K562 (cell line): ENCODE measurements around the gene PPIL6. TPM values are rescaled to one million over a fixed set of nuclear protein-coding genes. Genes with fewer than 3 reads are reported as not detected.

Experiments
- ATF6 ChIP-seq: sonication (generic); formaldehyde crosslinking; IDR thresholded peaks from 2 replicates; pipeline ENCODE4 v1.4.0; 2020; ENCODE audit warnings: mild to moderate bottlenecking, missing genetic modification reagents
- BMI1 ChIP-seq: fragments of 150-350 bp; IDR thresholded peaks from 2 replicates; pipeline ENCODE4 v1.6.1; 2014; ENCODE audit warnings: low read length
- CBFA2T2 ChIP-seq: fragments of 450-650 bp; conservative IDR thresholded peaks from 2 replicates; pipeline ENCODE4 v1.6.1; 2017; ENCODE audit warnings: mild to moderate bottlenecking
- CHD2 ChIP-seq: IDR thresholded peaks from 2 replicates; pipeline ENCODE4 v1.6.1; 2011; ENCODE audit warnings: low read depth, low read length
- FOXM1 ChIP-seq, 2 experiments: fragments of 450-650 bp in 1 of 2; sonication (generic) in 1 of 2; formaldehyde crosslinking in 1 of 2; IDR thresholded peaks; 2 replicates each; pipeline versions ENCODE4 v1.6.1 to v1.9.0; 2017 to 2022; ENCODE audit warnings: low read depth in 2 of 2, mild to moderate bottlenecking in 2 of 2, missing genetic modification reagents in 1 of 2, moderate library complexity in 1 of 2
- GATA2 ChIP-seq: sonication (generic); formaldehyde crosslinking; IDR thresholded peaks from 2 replicates; pipeline ENCODE4 v1.4.0; 2020; ENCODE audit warnings: mild to moderate bottlenecking, missing genetic modification reagents
- GATAD2A ChIP-seq: fragments of 450-650 bp; IDR thresholded peaks from 2 replicates; pipeline ENCODE4 v1.6.1; 2017
- HBP1 ChIP-seq: fragments of 450-650 bp; formaldehyde crosslinking; IDR thresholded peaks from 2 replicates; pipeline ENCODE4 v1.4.0; 2022; ENCODE audit warnings: missing genetic modification characterization
- JUNB ChIP-seq: fragments of 450-650 bp; formaldehyde crosslinking; conservative IDR thresholded peaks from 2 replicates; pipeline ENCODE4 v1.4.0; 2020; ENCODE audit warnings: mild to moderate bottlenecking
- KDM2B ChIP-seq: fragments of 250-450 bp; sonication (Bioruptor Pico); IDR thresholded peaks from 2 replicates; pipeline ENCODE4 v1.8.0; 2021; ENCODE audit warnings: mild to moderate bottlenecking, moderate library complexity
- KLF16 ChIP-seq: IDR thresholded peaks from 2 replicates; pipeline ENCODE4 v1.6.1; 2016; ENCODE audit warnings: antibody characterized with exemption
- MAX ChIP-seq: sonication (generic); formaldehyde crosslinking; IDR thresholded peaks from 2 replicates; pipeline ENCODE4 v1.9.0; 2022; ENCODE audit warnings: mild to moderate bottlenecking, missing genetic modification reagents
- MYC ChIP-seq, 2 experiments: fragments of 250-450 bp in 1 of 2; sonication (Bioruptor Pico) in 1 of 2; IDR thresholded peaks; 2 replicates each; pipeline versions ENCODE4 v1.5.1 to v1.6.1; 2012 to 2021; ENCODE audit warnings: low read depth in 2 of 2, borderline replicate concordance in 1 of 2, improper control_type of control experiment in 1 of 2, low read length in 1 of 2, mild to moderate bottlenecking in 1 of 2, moderate library complexity in 1 of 2
- NR4A1 ChIP-seq, 2 experiments: fragments of 250-450 bp in 1 of 2; fragments of 450-650 bp in 1 of 2; sonication (Bioruptor Pico) in 1 of 2; IDR thresholded peaks; 2 replicates each; pipeline versions ENCODE4 v1.4.0 to v1.6.1; 2016 to 2020; ENCODE audit warnings: mild to moderate bottlenecking in 2 of 2, missing compliant biosample characterization in 1 of 2, missing genetic modification characterization in 1 of 2, moderate library complexity in 1 of 2
- RREB1 ChIP-seq: fragments of 250-450 bp; sonication (Bioruptor Pico); IDR thresholded peaks from 2 replicates; pipeline ENCODE4 v1.4.0; 2020
- SOX6 ChIP-seq: fragments of 450-650 bp; IDR thresholded peaks from 2 replicates; pipeline ENCODE4 v1.6.1; 2014; ENCODE audit warnings: mild to moderate bottlenecking
- SRSF7 ChIP-seq: fragments of 200-400 bp; formaldehyde crosslinking; optimal IDR thresholded peaks from 2 replicates; pipeline ENCODE3; 2017; ENCODE audit warnings: mild to moderate bottlenecking, low read depth, low read length
- WHSC1 ChIP-seq: IDR thresholded peaks from one replicate; pipeline ENCODE4 v1.6.1; 2012; ENCODE audit warnings: low read length, control low read depth, inconsistent platforms
- ZC3H4 ChIP-seq: sonication (generic); formaldehyde crosslinking; IDR thresholded peaks from 2 replicates; pipeline ENCODE4 v1.9.0; 2021; ENCODE audit warnings: missing genetic modification reagents, borderline replicate concordance
- ZNF589 ChIP-seq: fragments of 200-800 bp; sonication (Bioruptor generic); IDR thresholded peaks from 2 replicates; pipeline ENCODE4 v1.6.1; 2016; ENCODE audit warnings: low read depth, missing genetic modification characterization, missing compliant biosample characterization
- polyA plus RNA-seq, 8 experiments: library from polyadenylated mRNA; depleted of rRNA in 4 of 8; stranded (reverse) in 5 of 8; unstranded in 3 of 8; fragments of >200 nt; fragmentation: Nextera tagmentation in 2 of 8; fragmentation: Illumina TruSeq in 1 of 8; extraction: Ambion mirVana in 2 of 8; extraction: Trizol in 1 of 8; gene quantifications; 2 replicates each; pipeline versions ENCODE4 v1.2.1 to v1.2.3, GENCODE V29; 2011 to 2014; ENCODE audit warnings: inconsistent platforms in 1 of 8, missing spikeins in 1 of 8
- total RNA-seq, 7 experiments: library from RNA; depleted of rRNA in 6 of 7; stranded (reverse); fragments of >200 nt in 6 of 7; fragmentation: Illumina TruSeq in 2 of 7; extraction: Trizol in 2 of 7; gene quantifications; 2 replicates each; pipeline versions ENCODE4 v1.2.1 to v1.2.3, GENCODE V29; 2011 to 2021; ENCODE audit warnings: low replicate concordance in 1 of 7

PPIL6 gene
- total and polyA plus RNA-seq, 9 of the 15 experiments (the other 6 are each of a cell fraction or from before 2014, with no cell fraction given) = 0.03 to 0.98 (median 0.41) TPM; not detected in 1

- TF ChIP-seq RREB1 (CRISPR knock-in tag) (no peak), GATAD2A (0 out of 2 replicates have a peak, but pooled peaks have one; percentile 22), NR4A1 (CRISPR knock-in tag; IDR thresholded peaks at IDR 0.05) (no peak), NR4A1 (tag; IDR thresholded peaks at IDR 0.05) (peak; percentile 39; the same call in 1 of the 2 replicates), KDM2B (no peak), ATF6 (0 out of 2 replicates have a peak, but pooled peaks have one; percentile 62), SRSF7 (no peak), BMI1 (no peak), CBFA2T2 (no peak), FOXM1 (IDR thresholded peaks at IDR 0.05; ENCODE audit: low read depth) (no peak), FOXM1 (CRISPR knock-in tag; IDR thresholded peaks at IDR 0.05; ENCODE audit: low read depth) (no peak), ZC3H4 (CRISPR knock-in tag) (no peak), SOX6 (peak; percentile 92), MYC (IDR thresholded peaks at IDR 0.05; ENCODE audit: low read depth, low read length) (no peak), MYC (CRISPR knock-in tag; IDR thresholded peaks at IDR 0.05; ENCODE audit: borderline replicate concordance, low read depth) (no peak), WHSC1 (peak; percentile 81), ZNF589 (no peak), GATA2 (peak; percentile 82), JUNB (no peak), CHD2 (no peak), MAX (0 out of 2 replicates have a peak, but pooled peaks have one; percentile 44), KLF16 (no peak), HBP1 (CRISPR knock-in tag) (no peak)
Measured at GRCh38 chr6:109342506-109342905, 97.9 kb downstream of the PPIL6 start (continued).
